SK-N-SH (cell line): ENCODE data around the gene KIAA0319L.

Experiments used
- CHD2 ChIP-seq: fragments of 150-350 bp; IDR thresholded peaks from 2 replicates; pipeline ENCODE4 v1.6.1; 2018; ENCODE audit warnings: low read length; ENCODE audit not compliant: partially characterized antibody
- CTCF ChIP-seq: fragments of 200-600 bp; sonication (generic); IDR thresholded peaks from 2 replicates; pipeline ENCODE4 v1.6.1; 2017; ENCODE audit warnings: antibody characterized with exemption, mild to moderate bottlenecking, moderate library complexity
- EP300 ChIP-seq, 2 experiments: IDR thresholded peaks; 2 replicates each; pipeline versions ENCODE4 v1.4.0 to v1.6.1; 2012; ENCODE audit warnings: borderline replicate concordance in 1 of 2, low read depth in 1 of 2, low read length in 1 of 2
- MXI1 ChIP-seq: IDR thresholded peaks from 2 replicates; pipeline ENCODE4 v1.6.1; 2012; ENCODE audit warnings: mild to moderate bottlenecking, low read depth, low read length, improper control_type of control experiment
- NRF1 ChIP-seq: IDR thresholded peaks from 2 replicates; pipeline ENCODE4 v1.6.1; 2012; ENCODE audit warnings: low read depth, mild to moderate bottlenecking, low read length
- POLR2AphosphoS5 ChIP-seq: IDR thresholded peaks from 2 replicates; pipeline ENCODE4 v1.6.1; 2012; ENCODE audit warnings: low read depth, low read length
- RCOR1 ChIP-seq: fragments of 150-350 bp; IDR thresholded peaks from 2 replicates; pipeline ENCODE4 v1.6.1; 2017; ENCODE audit warnings: antibody characterized with exemption, low read length
- REST ChIP-seq: IDR thresholded peaks from 2 replicates; pipeline ENCODE4 v1.6.1; 2012; ENCODE audit warnings: mild to moderate bottlenecking, low read depth, low read length, moderate library complexity
- RFX5 ChIP-seq: IDR thresholded peaks from 2 replicates; pipeline ENCODE4 v1.6.1; 2012; ENCODE audit warnings: mild to moderate bottlenecking, improper control_type of control experiment, low read length
- USF2 ChIP-seq: fragments of 150-350 bp; IDR thresholded peaks from 2 replicates; pipeline ENCODE4 v1.6.1; 2017; ENCODE audit warnings: antibody characterized with exemption, low read length, low read depth, borderline replicate concordance
- YY1 ChIP-seq: IDR thresholded peaks from 2 replicates; pipeline ENCODE4 v1.4.0; 2012; ENCODE audit warnings: low read depth, mild to moderate bottlenecking
- TF ChIP-seq, protein P1 (sequence below): fragments of 150-350 bp; IDR thresholded peaks from 2 replicates; pipeline ENCODE4 v1.6.1; 2016; ENCODE audit warnings: mild to moderate bottlenecking, low read depth, low read length

GRCh38 chr1:35532497-35533223 lies 24.5 kb downstream of the KIAA0319L start:
- TF ChIP-seq EP300 (IDR thresholded peaks at IDR 0.05; ENCODE audit: borderline replicate concordance in 1 of 2, low read depth in 1 of 2, low read length in 1 of 2) (no peak), MXI1 (no peak), CTCF (no peak), NRF1 (no peak), USF2 (no peak), CHD2 (no peak), POLR2AphosphoS5 (no peak), YY1 (no peak), RFX5 (no peak), REST (no peak), RCOR1 (no peak)
- TF ChIP-seq, protein P1, sequence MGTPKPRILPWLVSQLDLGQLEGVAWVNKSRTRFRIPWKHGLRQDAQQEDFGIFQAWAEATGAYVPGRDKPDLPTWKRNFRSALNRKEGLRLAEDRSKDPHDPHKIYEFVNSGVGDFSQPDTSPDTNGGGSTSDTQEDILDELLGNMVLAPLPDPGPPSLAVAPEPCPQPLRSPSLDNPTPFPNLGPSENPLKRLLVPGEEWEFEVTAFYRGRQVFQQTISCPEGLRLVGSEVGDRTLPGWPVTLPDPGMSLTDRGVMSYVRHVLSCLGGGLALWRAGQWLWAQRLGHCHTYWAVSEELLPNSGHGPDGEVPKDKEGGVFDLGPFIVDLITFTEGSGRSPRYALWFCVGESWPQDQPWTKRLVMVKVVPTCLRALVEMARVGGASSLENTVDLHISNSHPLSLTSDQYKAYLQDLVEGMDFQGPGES = no peak
